Measurements from ENCODE around the gene DDX52.

Gene DDX52

GRCh38 chr17:37585066-37585465 lies 58.2 kb downstream of the DDX52 start:
- DNase-seq (ENCODE audit: low read depth): no peak

- no peak for DNase-seq (ENCODE audit: low read depth)
These were observed 67.0 kb downstream of the DDX52 start for GRCh38 chr17:37576281-37576680.

- DNase-seq (ENCODE audit: low read depth): no peak
These were observed 68.8 kb downstream of the DDX52 start for GRCh38 chr17:37574427-37574826.

- DNase-seq (ENCODE audit: low read depth): no peak
These were observed 71.6 kb downstream of the DDX52 start for GRCh38 chr17:37571674-37572073.

GRCh38 chr17:37570527-37571093 lies 72.6 kb downstream of the DDX52 start:
- no peak for DNase-seq (ENCODE audit: low read depth)

GRCh38 chr17:37568350-37569053 lies 74.7 kb downstream of the DDX52 start:
- DNase-seq (ENCODE audit: low read depth): no peak

- no peak for DNase-seq (ENCODE audit: low read depth)
These were observed 75.7 kb downstream of the DDX52 start for GRCh38 chr17:37567538-37567937.

GRCh38 chr17:37567137-37567536 lies 76.1 kb downstream of the DDX52 start:
- DNase-seq (ENCODE audit: low read depth): no peak

GRCh38 chr17:37564252-37564651 lies 79.0 kb downstream of the DDX52 start:
- DNase-seq (ENCODE audit: low read depth): no peak

GRCh38 chr17:37562016-37562745 lies 81.1 kb downstream of the DDX52 start:
- DNase-seq (ENCODE audit: low read depth): no peak

Measured in activated T-helper 9 cell treated with anti-CD3 and anti-CD28 coated beads, Interleukin-2, amount 50 U/mL, for 16 hours (primary cell).